ENCODE data around the gene SLC30A2.
"Not testable (repeated sequence)": the region's sequence is repeated elsewhere in the genome, so short reads cannot be mapped to it uniquely, and the experiment has no call there.

The SLC30A2 gene

GRCh38 chr1:26045722-26046245 lies at the start of gene SLC30A2:
Gene SLC30A2, minus strand, starts transcription at chr1:26046118. Its CDS starts 222 bp downstream, at chr1:26045896.
- no peak for DNase-seq (ENCODE audit: low read depth in 2 of 2)

GRCh38 chr1:26094677-26095383 lies 48.9 kb upstream of the SLC30A2 start:
- DNase-seq (ENCODE audit: low read depth in 2 of 2) = no peak

- DNase-seq (ENCODE audit: low read depth in 2 of 2) = no peak
Observed at GRCh38 chr1:26094076-26094669, 48.3 kb upstream of the SLC30A2 start.

GRCh38 chr1:26093569-26093968 lies 47.7 kb upstream of the SLC30A2 start:
- not testable (repeated sequence) for DNase-seq (ENCODE audit: low read depth in 2 of 2)

GRCh38 chr1:26092422-26092821 lies 46.5 kb upstream of the SLC30A2 start:
- DNase-seq (ENCODE audit: low read depth in 2 of 2) = no peak

- no peak for DNase-seq (ENCODE audit: low read depth in 2 of 2)
Observed at GRCh38 chr1:26090893-26091292, 45.0 kb upstream of the SLC30A2 start.

- DNase-seq (ENCODE audit: low read depth in 2 of 2) = no peak
Observed at GRCh38 chr1:26089125-26089524, 43.2 kb upstream of the SLC30A2 start.

- DNase-seq (ENCODE audit: low read depth in 2 of 2) = no peak
Observed at GRCh38 chr1:26084844-26085243, 38.9 kb upstream of the SLC30A2 start.

- no peak for DNase-seq (ENCODE audit: low read depth in 2 of 2)
Observed at GRCh38 chr1:26084091-26084561, 38.2 kb upstream of the SLC30A2 start.

GRCh38 chr1:26083208-26083607 lies 37.3 kb upstream of the SLC30A2 start:
- DNase-seq (ENCODE audit: low read depth in 2 of 2) = no peak

GRCh38 chr1:26082020-26082350 lies 36.1 kb upstream of the SLC30A2 start:
- no peak for DNase-seq (ENCODE audit: low read depth in 2 of 2)

- no peak for DNase-seq (ENCODE audit: low read depth in 2 of 2)
Observed at GRCh38 chr1:26081267-26082019, 35.5 kb upstream of the SLC30A2 start.

GRCh38 chr1:26079960-26080814 lies 34.3 kb upstream of the SLC30A2 start:
- DNase-seq (ENCODE audit: low read depth in 2 of 2) = no peak

GRCh38 chr1:26079178-26079563 lies 33.3 kb upstream of the SLC30A2 start:
- no peak for DNase-seq (ENCODE audit: low read depth in 2 of 2)

- no peak for DNase-seq (ENCODE audit: low read depth in 2 of 2)
Observed at GRCh38 chr1:26078286-26079177, 32.6 kb upstream of the SLC30A2 start.

- no peak for DNase-seq (ENCODE audit: low read depth in 2 of 2)
Observed at GRCh38 chr1:26077524-26077923, 31.6 kb upstream of the SLC30A2 start.

- DNase-seq (ENCODE audit: low read depth in 2 of 2) = no peak
Observed at GRCh38 chr1:26075421-26076144, 29.7 kb upstream of the SLC30A2 start.

- DNase-seq (ENCODE audit: low read depth in 2 of 2) = no peak
Observed at GRCh38 chr1:26072305-26072704, 26.4 kb upstream of the SLC30A2 start.

GRCh38 chr1:26070963-26071342 lies 25.0 kb upstream of the SLC30A2 start:
- DNase-seq (ENCODE audit: low read depth in 2 of 2) = no peak

Data from stimulated activated CD8-positive, alpha-beta memory T cell treated with anti-CD3 and anti-CD28 coated beads, Interleukin-2, amount 100 ng/mL, for 48 hours (primary cell).